22Rv1 (cell line): ENCODE measurements around the gene CEP63.

Source experiments
- CTCF ChIP-seq: fragments of 450-650 bp; IDR thresholded peaks from 2 replicates; pipeline ENCODE4 v1.5.1; 2017; ENCODE audit warnings: mild to moderate bottlenecking
- ZFX ChIP-seq: fragments of 450-650 bp; IDR thresholded peaks from 2 replicates; pipeline ENCODE4 v1.6.1; 2017; ENCODE audit warnings: antibody characterized with exemption, borderline replicate concordance

DNA sequence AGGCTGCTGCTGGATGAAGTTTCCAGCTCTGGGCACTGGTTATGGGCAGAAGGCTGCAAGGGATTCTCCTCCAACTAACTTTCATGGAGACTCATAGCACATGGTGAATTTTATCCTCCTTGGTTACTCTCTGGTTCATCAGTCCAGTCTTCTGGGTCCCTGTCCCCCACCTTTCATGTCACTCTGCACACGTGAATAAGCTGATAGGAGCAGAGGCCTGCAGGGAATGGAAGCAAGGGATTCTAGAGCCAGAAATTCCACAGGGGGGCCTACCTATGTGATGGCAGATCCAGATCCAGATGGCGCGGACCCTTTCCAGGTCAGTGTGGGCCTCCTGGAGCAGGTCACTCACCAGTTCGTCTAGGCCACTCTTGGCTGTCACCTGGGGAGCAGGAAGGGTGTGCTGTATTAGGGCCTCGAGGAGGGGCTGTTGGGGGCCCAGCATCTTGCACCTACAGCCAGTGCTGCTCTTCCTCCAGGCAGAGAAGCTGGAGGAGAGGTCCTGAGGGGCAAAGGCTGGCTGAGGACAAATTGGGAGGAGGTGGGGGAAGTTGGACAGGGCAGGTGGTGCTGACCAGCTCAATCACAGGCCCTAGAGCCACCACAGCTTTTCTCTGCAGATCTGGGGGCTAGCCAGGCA is 134.7 kb downstream of the CEP63 start:
- TF ChIP-seq CTCF (no peak), ZFX (no peak)
